ENCODE results near the gene FOXP2. TPM values are rescaled to one million over a fixed set of nuclear protein-coding genes. Genes with fewer than 3 reads are reported as not detected.
"Not testable (repeated sequence)": the region's sequence is repeated elsewhere in the genome, so short reads cannot be mapped to it uniquely, and the experiment has no call there.

FOXP2 gene
- total and polyA plus RNA-seq, 2 of the 13 experiments (the other 11 are each of a cell fraction or from before 2014, with no cell fraction given): 0.90 TPM; not detected in 1

GRCh38 chr7:114439581-114439980, 25.0 kb downstream of the FOXP2 start:
- no peaks in the 10 kb centered on the region for H3K9me3 ChIP-seq (ENCODE audit: low read length)
- no peak overlapping the region for H3K9ac ChIP-seq (ENCODE audit: insufficient read depth, low read depth, low read length)
- no peaks in the 10 kb centered on the region for H3K36me3 ChIP-seq (replicated peaks in 1 of 2; ENCODE audit: control insufficient read depth in 1 of 2, insufficient read depth in 2 of 2, low read length in 2 of 2)
- FAIRE-seq (no peak), DNase-seq (ENCODE audit: low spot score) (no peak), ATAC-seq (no peak)
- 43% methylated on average over 5 of the region's 5 CpGs for whole genome bisulfite sequencing (ENCODE audit: low lambda C conversion rate)
- no peaks in the 10 kb centered on the region for H3K27me3 ChIP-seq (ENCODE audit: control insufficient read depth in 1 of 2, insufficient read depth in 2 of 2, low read length in 2 of 2)
- no peak overlapping the region for H3K27ac ChIP-seq (ENCODE audit: extremely low read length, insufficient read depth, low read length)
- intact Hi-C loops (cut with micrococcal nuclease; ENCODE audit: unreplicated experiment) (no loop called here), in situ Hi-C loops (cut with HindIII; ENCODE audit: extremely low pct_ligation_motif_present, low pct_unique_long_range_greater_than_20kb) (no loop called here)
- H4K20me1 ChIP-seq (ENCODE audit: insufficient read depth, low read length): no peaks in the 10 kb centered on the region
- H3K4me3 ChIP-seq (replicated peaks in 1 of 3; ENCODE audit: insufficient read depth in 1 of 3, low read depth in 2 of 3, low read length in 3 of 3): no peak overlapping the region
- H3K4me2 ChIP-seq (ENCODE audit: low read depth, low read length): no peak overlapping the region
- no TSS peak for BruUV-seq (replicated peaks)
- H3K79me2 ChIP-seq (ENCODE audit: insufficient read depth, low read length): no peaks in the 10 kb centered on the region
- H2AFZ ChIP-seq (ENCODE audit: low read length): no peak overlapping the region
- no peaks in the 10 kb centered on the region for H3K4me1 ChIP-seq (ENCODE audit: insufficient read depth, low read length)
- no peak for TF ChIP-seq REXO4 (CRISPR knock-in tag; IDR thresholded peaks at IDR 0.05; ENCODE audit: borderline replicate concordance)
- TF ChIP-seq NFYB (CRISPR knock-in tag; IDR thresholded peaks at IDR 0.05): no peak
- TF ChIP-seq ZNF747 (CRISPR knock-in tag; IDR thresholded peaks at IDR 0.05; ENCODE audit: borderline replicate concordance): no peak
- no peak for TF ChIP-seq PLRG1 (conservative IDR thresholded peaks at IDR 0.05)
- no peak for TF ChIP-seq ZNF660 (CRISPR knock-in tag; IDR thresholded peaks at IDR 0.05; ENCODE audit: borderline replicate concordance, low read depth)
- no peak for TF ChIP-seq SMARCC2 (IDR thresholded peaks at IDR 0.05)
- TF ChIP-seq THYN1 (CRISPR knock-in tag; IDR thresholded peaks at IDR 0.05; ENCODE audit: borderline replicate concordance, low read depth): no peak
- no peak for TF ChIP-seq EHMT2 (IDR thresholded peaks at IDR 0.05; ENCODE audit: borderline replicate concordance, low read depth, low read length)
- TF ChIP-seq ZNF563 (CRISPR knock-in tag; IDR thresholded peaks at IDR 0.05): no peak
- no peak for TF ChIP-seq POLR2AphosphoS5 (IDR thresholded peaks at IDR 0.05; ENCODE audit: low read depth, low read length)
- TF ChIP-seq ZBTB25 (CRISPR knock-in tag; IDR thresholded peaks at IDR 0.05): no peak
- no peak for TF ChIP-seq GATAD2A (CRISPR knock-in tag; IDR thresholded peaks at IDR 0.05)
- no peak for TF ChIP-seq MTF2 (CRISPR knock-in tag; IDR thresholded peaks at IDR 0.05; ENCODE audit: borderline replicate concordance)
- no peak for TF ChIP-seq MXI1 (IDR thresholded peaks at IDR 0.05; ENCODE audit: borderline replicate concordance, low read depth, low read length)
- no peak for TF ChIP-seq ATRX (CRISPR knock-in tag; IDR thresholded peaks at IDR 0.05; ENCODE audit: borderline replicate concordance)
- ChIA-PET POLR2A (no interaction called here), CTCF (ENCODE audit: low intra/inter-chr PET ratio, low total read pairs) (no interaction called here)

- POLR2A ChIA-PET: not testable (repeated sequence)
Observed at GRCh38 chr7:114440927-114441326, 26.3 kb downstream of the FOXP2 start.

More at GRCh38 chr7:114440927-114441326, 26.3 kb downstream of the FOXP2 start:
- H2AFZ ChIP-seq (ENCODE audit: low read length); H3K4me3 ChIP-seq (replicated peaks in 1 of 3; ENCODE audit: insufficient read depth in 1 of 3, low read depth in 2 of 3, low read length in 3 of 3); H4K20me1 ChIP-seq (ENCODE audit: insufficient read depth, low read length); ATAC-seq; H3K9ac ChIP-seq (ENCODE audit: insufficient read depth, low read depth, low read length); in situ Hi-C loops (cut with HindIII; ENCODE audit: extremely low pct_ligation_motif_present, low pct_unique_long_range_greater_than_20kb); H3K4me1 ChIP-seq (ENCODE audit: insufficient read depth, low read length); H3K36me3 ChIP-seq (replicated peaks in 1 of 2; ENCODE audit: control insufficient read depth in 1 of 2, insufficient read depth in 2 of 2, low read length in 2 of 2); H3K79me2 ChIP-seq (ENCODE audit: insufficient read depth, low read length); BruUV-seq (replicated peaks); intact Hi-C loops (cut with micrococcal nuclease; ENCODE audit: unreplicated experiment); H3K27ac ChIP-seq (ENCODE audit: extremely low read length, insufficient read depth, low read length); FAIRE-seq; CTCF ChIA-PET (ENCODE audit: low intra/inter-chr PET ratio, low total read pairs); H3K9me3 ChIP-seq (ENCODE audit: low read length); H3K27me3 ChIP-seq (ENCODE audit: control insufficient read depth in 1 of 2, insufficient read depth in 2 of 2, low read length in 2 of 2); DNase-seq (ENCODE audit: low spot score); H3K4me2 ChIP-seq (ENCODE audit: low read depth, low read length): not testable (repeated sequence)
- WGBS (ENCODE audit: low lambda C conversion rate): 28% methylated on average over 4 of the region's 4 CpGs
